HG02885 (cell line): Measurements from ENCODE around the gene NRGN.

Experiments
- ATAC-seq: cut with Tn5 transposase; IDR thresholded peaks from one replicate; pipeline ENCODE4 v1.9.1; 2021; ENCODE audit warnings: mild to moderate bottlenecking; ENCODE audit not compliant: unreplicated experiment, poor library complexity

NRGN gene

GRCh38 chr11:124778281-124778680, 38.5 kb downstream of the NRGN start:
- ATAC-seq, result no peak

DNA sequence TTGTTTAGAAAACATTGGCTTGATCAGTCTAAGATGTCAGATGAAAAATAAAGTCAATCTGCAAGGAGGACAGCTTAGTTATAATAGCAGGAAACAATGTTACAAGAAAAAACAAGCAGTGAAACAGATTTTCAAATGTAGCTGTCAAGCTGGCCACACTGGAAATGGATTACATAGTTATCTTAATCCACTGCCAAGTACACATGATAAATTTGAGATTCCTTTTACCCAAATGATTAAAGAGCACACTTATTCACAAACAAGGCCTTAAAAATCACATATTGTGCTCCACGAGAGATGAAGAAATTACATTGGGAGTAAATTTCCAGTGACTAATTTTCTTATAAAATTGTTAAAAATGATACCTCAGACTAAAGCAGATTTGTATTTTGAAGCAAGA, 39.8 kb downstream of the NRGN start:
- no peak for ATAC-seq

- no peak for ATAC-seq
Observed at GRCh38 chr11:124783002-124783401, 43.3 kb downstream of the NRGN start.

- no peak for ATAC-seq
Observed at GRCh38 chr11:124784051-124784450, 44.3 kb downstream of the NRGN start.

GRCh38 chr11:124788521-124788920, 48.8 kb downstream of the NRGN start:
- ATAC-seq, result no peak

DNA sequence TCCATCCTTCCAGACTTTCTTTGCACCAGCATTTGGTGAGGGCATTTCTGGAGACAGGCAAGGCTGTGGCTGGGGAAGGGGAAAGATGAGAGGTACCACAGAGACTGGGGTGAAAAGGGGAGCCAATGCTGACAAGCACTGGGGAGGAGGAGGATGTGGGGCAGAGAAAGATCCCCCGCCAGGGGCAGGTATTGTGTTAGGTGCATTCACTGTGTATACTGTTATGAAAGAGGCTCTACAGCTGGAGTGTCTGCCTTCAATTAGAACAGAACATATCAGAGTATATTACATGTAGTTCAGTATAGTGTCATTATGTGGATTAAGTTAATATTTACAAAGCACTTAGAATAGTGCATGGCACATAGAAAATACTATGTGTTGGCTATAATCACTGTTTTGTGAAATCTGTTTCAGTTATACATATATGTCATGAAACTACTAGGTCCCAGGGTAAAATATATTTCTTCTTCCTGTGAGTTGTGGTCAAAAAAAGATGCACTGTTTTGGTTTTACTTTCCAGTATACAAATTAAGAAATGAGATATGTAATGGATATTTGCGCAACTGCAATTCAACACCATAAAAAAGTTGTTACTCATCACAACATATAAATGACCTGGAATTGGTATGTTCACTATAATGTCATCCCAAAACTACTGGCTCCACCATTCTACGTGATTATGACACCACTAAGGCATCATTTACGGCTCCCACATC, 52.0 kb downstream of the NRGN start:
- ATAC-seq, result peak; percentile 78

DNA sequence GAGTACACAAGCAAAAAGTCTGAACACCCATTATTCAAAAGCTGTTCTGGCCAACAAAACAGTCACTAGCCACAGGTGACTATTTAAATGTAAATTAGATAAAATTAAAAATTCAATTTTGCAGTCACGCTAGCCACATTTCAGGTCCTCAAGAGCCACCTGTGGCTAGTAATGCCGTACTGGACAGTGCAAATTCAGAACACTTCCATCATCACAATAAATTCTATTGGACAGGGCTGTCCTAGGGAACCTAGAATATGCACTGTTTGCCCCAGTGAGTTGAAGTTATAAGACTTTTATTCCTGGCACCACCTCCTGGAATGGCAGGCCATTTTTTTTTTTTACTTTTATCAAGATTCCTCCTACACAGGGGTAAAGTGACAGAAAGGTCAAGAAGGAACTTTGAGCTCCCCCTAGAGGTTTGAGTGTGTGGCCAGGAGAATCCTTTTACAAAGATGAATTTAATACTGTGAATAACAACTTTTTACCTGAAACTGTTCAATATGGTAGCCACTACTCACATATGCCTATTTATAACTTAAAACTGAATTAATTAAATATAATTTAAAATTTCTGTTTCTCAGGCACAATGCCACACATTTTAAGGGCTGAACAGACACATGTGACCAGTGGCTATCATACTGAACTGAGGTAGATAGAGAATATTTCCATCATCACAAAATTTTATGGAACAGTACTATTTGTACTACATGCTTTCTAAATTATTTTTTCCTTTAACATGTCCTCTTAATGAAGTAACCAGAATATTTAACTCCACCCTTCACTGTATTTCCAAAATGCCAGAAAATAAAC, 53.9 kb downstream of the NRGN start:
- peak; percentile 60 for ATAC-seq

DNA sequence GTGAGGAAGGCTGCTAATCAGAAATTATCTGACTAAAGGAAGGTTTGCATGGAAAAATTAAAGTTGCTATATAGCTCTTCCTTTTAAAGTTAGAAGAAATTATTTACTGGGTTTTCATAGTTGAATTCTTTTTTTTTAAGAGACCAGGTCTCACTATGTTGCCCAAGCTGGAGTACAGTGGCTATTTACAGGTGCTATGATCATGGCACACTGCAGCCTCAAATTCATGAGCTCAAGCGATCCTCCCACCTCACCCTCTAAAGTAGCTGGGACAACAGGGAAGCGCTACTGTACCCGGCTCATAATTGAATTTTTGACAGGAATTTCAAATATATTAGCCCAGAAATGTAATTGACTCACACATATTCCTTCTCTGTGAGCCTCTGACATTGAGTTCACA, 56.6 kb downstream of the NRGN start:
- ATAC-seq, result no peak
